HG02852 (cell line): Measurements from ENCODE around the gene C1R.
A peak's percentile ranks its signal among the peaks of the same experiment; 100 is the strongest.

Experiments used
- ATAC-seq: cut with Tn5 transposase; IDR thresholded peaks from one replicate; pipeline ENCODE4 v1.9.1; 2021; ENCODE audit warnings: mild to moderate bottlenecking, moderate library complexity; ENCODE audit not compliant: unreplicated experiment

Gene C1R

DNA sequence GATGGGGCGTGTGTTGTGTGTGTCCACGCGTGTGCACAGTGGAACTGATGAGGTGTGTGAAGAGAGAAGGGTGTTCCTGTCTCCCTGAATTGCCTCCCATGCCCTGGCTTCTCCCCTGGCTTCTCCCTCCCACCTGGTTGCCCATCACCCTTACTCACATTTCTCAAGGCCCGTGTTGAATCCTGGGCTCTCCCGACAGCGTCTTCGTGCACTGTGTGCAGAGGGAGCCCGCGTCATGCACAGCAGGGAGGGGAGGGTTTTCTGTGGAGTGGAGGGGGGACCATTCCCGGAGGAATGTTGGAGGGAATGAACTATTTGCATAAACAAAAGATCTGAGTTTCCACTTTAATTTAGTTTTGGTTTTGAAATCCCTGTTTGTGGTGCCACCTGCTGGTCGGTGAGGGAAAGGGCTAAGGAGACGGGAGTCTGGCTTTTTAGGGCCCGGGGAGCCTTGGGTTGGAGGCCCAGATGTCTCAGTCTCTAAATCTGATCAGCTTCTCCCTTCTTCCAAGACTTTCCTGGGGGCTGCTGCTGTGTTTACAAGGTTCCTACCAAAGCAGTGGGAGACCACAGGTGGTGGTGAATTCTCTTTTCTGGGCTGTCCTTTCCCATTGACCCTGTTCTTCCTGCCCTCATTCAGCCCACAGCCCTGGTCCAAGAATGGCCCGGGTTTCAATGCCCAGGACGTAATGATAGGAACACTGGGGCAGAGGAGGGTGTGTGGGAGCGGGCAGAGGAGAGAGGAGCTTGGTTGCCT, at the start of gene C1R:
Gene C1R (minus strand): TSS at position 217 of the 757 bp plus-strand sequence. CDS start 57 bp downstream, at position 160.
- no peak for ATAC-seq

DNA sequence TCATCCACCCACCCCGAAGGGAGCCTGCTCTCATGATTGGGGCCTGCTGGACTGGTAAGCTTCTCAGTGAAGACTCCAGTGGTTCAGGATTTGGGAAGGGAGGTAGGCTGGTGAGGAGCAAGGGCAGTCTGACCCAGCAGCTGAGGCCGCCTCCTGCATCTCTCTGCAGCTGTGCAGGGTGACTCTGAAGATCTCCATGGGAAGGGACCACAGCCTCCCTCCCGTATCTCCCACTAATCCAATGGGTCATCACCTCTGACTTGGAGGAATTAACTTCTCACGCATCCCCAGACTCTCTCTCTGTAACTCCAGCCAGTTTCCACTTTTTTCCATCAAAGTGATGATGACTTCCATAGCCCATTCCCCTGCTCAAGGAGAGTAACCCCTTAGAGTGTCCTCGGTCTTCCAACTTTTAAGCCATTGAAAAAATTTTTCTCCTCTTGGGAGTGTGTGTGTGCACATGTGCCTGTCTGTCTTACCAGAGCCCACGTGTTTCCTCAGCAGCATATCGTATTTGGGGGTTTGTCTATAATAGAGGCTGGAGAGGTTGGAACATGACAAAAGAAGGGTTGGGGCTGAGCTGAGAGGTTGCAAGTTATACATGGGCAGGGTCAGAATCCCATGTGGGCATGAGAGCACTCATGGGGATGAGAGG, 49.2 kb upstream of the C1R start:
- no peak for ATAC-seq

DNA sequence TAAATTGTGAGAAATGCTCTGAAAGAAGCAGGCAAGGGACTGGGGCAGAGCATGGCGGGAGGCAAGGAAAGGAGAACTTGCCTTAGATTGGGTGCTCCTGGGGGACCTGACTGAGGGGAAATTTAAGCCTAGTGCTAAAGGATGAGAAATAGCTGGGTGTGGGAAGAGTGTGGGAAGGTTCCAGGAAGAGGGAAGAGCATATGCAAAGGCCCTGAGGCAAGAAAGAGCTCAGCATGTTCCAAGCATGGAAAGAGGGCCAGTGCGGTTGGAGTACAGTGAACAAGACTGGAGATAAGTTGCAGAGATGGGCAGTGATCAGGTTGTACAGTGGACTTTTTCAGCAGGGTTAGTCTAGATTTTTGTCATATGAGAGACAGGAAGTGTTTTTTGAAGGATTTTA, 47.0 kb upstream of the C1R start:
- ATAC-seq: no peak

DNA sequence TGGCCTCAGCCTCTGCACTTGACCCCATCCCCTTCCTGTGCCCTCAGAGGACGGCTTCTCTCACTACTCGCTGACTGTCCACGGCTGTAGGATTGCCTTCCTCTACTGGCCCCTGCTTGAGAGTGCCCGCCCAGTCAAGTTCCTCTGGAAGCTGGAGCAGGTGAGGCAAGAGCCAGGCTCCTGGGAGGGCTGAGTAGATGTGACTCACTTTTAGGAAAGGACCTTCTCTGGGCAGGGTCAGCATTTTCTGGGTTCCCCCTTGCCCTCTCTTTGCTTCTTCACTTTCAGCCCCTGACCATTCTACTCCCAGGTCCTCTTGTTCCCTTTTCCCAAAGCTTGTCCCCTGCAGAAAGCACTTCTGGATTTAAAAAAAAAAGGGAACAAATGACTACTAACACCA, 45.7 kb upstream of the C1R start:
- no peak for ATAC-seq

DNA sequence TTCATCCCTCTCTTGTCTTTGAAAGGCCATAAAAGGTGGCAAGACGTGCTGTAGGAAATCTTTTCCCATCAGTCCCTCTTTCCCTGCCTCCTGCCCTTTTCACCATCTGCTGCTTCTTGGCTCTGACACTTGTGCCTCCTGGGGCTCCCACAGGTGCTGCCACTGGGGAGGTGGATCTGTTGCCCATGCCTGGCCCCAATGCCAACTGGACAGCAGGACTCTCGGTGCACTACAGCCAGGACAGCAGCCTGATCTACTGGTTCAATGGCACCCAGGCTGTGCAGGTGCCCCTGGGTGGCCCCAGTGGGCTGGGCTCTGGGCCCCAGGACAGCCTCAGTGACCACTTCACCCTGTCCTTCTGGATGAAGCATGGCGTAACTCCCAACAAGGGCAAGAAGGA, 44.4 kb upstream of the C1R start:
- ATAC-seq: no peak

DNA sequence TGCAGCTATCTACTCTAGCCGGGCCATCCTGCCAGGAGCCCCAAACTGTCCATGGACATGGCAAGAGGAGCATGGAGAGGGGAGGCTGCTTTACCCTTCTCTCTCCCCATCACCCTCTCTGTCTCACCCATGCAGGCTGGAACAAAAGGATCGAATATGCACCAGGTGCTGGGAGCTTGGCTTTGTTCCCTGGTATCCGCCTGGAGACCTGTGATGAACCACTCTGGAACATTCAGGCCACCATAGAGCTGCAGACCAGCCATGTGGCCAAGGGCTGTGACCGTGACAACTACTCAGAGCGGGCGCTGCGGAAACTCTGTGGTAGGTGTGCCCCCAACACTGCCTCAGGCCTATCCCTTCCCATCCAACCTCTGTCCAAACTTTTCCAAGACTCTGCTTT, 43.8 kb upstream of the C1R start:
- ATAC-seq: no peak

DNA sequence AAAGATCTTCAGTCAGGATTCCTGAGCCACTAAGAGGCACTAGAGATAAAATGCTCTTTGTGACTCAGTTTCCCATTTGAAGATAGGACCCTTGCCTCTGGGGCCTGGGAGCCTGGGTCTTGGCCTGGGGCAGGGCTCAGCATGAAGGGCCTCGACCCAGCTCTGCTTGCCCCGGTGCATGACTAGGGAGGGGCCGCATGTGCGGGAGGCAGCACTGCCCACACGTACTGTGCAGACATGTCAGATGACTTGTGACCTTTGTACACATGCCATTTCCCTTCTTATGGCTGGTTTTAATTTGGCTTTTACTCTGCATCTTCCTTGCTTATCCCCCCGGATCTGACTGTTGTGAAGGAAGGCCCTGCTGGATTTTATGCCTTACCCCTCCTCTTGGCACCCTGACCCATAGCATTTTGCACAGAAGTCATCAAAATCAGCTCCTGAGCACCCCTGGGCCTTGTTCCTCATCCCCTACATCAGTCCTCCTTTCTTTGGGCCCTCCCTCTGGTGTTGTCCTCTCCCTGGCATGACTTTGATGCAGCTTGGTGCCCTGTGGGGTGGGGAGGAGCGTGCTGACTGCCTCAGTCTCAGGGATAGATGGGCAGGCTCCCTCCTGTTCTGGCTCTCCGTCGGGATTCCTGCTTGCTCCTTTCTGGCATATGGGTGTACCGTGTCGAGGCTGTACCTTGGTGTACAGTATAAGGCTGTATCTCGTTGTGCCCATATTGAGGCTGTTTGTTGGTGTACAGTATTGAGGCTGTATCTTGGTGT, 42.3 kb upstream of the C1R start:
- ATAC-seq: no peak

DNA sequence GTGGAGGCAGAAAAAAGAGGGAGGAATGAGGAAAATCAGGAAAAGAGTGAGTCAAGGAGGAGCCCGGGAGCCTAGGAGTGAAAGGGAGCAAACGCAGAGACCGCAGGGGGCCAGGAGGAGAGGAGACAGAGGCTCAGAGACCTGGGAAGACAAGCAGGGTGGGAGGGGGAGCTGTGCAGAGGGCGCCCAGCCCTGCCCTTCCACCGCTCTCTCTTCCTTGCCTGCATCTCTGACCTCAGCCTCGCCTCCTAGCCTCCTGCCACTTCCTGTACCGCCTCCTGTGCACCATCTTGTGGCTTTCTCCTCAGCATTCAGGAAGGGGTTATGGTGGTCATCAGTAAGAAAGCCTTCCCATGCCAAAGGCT, 39.2 kb upstream of the C1R start:
- ATAC-seq: no peak

DNA sequence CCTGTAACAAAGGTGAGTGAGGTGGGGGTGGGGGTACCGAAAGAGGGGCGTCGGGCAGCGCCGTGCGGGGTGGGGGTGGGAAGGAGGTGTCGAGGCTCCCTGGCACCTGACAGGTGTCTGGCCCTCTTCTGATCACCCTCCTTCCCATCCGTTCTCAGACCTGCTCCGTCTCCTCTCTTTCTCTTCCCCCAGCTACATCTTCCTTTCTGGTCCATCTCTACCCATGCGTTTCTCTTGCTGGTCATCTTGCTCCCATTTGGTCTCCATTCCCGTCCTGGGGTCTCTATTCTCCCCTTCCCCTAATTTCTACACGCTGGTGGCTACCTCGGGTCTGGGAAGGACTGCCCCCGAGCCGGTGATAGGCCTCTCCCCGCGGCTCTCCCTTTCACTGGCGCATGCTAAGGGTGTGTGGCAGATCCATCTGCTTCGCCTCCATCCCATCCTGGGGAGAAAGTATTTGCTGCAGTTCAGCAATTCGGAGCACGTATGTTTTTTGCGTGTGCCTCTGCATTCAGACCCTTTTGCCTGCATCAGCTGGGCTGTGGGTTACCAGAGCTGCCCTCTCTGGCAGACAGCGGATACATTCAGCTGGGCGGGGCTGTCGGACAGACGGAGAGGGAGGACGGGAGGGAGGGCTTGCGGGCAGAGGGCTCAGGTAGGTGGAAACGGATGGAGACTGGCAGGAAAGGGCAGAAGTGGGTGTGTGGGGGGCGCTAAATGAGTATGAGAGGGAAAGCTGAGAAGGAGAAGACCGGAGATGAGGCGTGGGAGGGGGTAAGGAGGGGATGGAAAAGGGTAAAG, 38.7 kb upstream of the C1R start:
- ATAC-seq: peak; percentile 17

DNA sequence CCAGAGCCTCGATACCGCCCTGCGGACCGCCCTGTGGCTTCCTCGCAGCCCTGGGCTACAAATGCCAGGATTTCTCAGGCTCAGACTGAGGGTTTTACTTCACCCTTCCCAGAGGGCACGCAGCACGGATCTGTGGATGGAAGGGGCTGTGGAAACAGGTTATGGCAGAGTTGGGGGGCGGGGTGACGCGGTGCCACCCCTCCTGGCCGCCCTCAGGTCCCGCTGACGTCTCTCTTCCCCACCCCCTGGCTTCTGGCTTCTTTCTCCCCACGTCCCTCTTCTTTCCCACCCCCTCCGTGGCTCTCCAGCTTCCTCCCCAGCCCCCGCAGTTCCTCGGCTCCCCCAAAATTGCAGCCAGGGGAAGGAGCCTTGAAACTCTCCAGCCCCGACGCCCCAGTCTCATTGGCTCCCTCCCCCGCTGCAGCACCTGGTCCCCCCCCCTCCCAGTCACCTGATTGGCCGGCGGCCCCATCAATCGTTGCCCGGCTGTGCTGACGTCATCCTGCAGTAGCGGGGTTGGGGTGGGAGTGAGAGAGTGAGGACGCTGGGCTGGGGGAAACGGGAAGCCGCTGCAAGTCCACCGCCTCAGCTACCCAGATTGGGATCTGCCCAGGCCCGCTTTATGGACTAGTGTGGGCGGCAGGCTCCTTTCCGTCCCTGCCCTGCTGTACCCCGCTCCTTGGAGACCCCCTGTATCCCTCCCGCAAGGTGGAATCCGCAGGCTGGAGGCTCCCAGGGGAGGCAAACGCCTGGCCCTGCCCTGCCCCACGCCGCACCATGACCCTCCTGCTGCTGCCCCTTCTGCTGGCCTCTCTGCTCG, 37.8 kb upstream of the C1R start, which contains the start of gene CLSTN3:
Gene CLSTN3 (plus strand): TSS at position 500 of the 820 bp plus-strand sequence. CDS start 278 bp downstream, at position 778.
- ATAC-seq: peak; percentile 76

DNA sequence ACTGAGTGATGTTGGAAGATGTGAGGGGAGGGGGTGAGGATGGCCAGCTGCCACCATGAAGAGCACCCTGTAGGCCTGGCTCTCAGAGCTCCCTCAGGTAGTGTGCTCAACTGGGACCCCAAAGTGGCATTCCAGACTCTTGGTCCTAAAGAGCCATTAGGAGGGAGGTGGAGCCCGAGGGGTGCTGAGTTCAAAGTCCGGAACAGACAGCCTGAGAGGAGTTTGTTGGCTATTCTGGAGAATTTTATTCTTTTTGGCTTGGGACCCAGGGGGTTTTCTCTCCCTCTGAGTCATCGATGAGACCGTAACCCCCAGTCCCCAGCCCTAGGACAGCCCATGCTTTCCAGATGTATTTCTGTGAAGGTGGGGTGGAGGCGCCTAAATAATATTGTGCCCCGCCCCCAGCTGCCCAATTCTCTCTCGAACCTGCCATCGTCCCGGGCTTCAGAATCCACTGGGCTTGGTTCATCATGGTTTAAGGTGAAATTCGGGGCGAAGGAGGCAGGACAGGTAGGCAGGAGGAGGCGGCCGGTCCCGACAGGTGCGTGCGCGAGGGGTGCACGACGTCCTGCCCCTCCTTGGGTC, 37.1 kb upstream of the C1R start:
- ATAC-seq: peak; percentile 9

DNA sequence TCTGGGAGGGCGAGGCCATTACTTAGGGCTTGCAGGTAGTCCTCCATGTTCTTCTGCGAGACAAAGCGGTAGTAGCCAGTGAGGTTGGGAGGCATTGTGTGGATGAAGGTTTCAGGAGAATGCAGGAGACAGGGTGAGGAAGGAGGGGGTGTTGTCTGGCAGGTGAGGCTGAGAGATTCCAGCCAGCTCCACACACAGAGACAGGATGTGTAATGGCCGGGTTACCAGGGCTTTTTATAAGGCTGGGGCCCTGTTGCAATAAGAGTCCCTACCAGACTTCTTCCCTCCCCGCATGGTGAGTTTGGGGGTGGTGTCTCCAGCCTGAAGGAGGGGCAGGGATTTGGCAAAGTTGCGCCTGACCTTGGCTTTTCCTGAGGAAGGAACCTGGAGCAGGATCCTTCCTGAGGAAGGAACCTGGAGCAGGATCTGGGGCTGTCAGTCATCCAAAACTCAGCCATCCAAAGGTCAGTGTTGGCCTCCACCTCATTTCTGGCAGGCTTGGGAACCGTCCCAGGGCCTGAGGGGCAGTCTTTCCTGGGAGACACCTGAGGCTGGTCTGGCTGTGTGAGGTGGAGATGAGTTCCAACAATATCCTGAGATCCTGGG, 36.5 kb upstream of the C1R start, which contains the start of gene RBP5:
Gene RBP5 (minus strand): TSS at position 209 of the 606 bp plus-strand sequence. CDS start 114 bp downstream, at position 95.
- ATAC-seq: no peak

DNA sequence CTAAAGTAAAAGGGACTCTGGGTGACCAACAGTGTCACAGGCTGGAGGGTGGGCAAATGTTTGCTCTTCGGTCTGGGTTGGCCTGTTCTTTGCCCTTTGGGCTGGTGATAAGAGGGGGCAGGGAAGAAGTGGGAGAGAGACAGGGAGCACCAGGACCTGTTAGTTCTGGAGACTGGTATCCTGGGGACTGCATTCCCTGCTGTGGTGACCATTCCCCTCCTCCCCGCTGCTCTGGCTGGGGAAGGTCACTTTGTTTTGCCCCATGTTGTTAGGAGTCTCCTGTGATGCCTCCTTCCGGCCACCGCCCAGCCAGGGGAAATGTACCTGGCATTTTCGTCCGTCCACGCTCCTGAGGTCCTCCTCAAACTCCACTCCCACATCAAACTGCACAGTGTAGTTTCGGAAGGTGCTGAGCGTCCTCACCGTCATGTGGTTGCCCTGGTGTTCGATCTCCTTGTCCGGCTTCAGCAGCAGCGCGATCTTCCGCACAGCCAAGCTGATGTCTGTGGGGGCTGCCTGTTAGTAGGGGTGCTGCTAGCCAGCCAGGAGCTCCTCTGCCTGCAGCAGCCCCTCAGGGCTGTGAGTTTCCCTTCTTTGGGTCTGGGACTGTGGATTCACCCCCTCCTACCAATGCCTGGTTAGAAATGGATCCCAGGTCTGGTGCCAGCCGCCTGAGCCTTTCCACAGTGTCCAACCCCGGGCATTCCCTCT, 35.8 kb upstream of the C1R start:
- no peak for ATAC-seq

DNA sequence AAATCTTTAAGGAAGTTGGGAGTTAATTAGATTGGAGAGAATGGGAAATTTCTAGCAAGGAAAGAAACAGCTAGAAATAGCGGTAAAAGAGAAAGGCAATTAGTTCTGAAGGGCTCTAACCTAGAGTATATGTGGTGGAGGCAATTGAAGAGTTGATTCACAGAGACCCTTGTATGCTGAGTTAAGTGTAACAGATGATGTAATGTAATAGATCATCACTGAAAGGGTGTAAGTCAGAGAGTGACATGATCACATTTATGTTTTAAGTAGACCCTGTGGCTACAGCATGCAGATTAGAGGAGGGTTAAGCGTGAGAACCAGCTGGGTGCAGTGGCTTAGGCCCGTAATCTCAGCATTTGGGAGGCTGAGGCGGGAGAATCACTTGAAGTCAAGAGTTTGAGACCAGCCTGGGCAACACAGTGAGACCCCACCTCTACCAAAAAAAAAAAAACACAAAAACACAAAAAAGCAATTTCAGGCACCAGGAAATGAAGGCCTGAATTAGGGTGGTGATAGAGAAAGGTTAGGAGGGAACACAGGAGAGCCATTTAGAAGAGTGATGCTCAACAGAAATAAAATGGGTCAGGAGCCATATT, 33.5 kb upstream of the C1R start:
- no peak for ATAC-seq

DNA sequence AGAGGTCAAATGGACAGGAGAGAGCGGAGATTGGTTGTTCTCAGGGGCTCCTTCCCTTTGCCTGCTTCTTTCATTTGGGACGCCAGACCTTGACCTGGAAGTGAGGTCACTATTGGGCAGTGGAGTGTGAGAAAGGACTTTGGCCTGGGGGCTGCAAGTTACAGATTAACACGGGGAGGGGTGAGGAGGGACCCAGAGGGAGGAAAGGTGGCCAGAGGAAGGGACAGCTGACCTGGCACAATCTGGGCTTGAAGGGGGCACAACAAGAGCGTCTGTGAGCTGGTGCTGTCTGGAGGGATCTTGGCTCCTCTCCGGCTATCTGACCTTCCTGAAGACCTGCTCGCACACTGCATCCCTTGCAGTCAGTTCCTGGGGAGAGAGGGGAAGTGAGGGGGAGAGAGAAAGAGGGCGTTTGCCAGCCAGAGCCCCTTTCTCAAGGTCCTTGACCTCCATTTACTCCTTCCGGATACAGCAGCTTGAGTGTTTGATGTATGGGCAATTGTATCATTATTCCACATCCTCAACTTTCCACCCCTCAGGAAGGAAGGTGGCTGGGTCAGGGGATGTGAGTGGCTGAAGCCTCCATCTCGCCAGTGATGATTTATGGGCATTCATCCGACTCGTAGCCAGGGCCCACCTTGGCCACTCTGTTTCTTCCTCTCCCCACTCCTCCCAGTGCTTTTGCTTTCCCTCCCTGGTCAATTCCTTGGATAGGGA, 31.7 kb upstream of the C1R start:
- ATAC-seq: no peak

DNA sequence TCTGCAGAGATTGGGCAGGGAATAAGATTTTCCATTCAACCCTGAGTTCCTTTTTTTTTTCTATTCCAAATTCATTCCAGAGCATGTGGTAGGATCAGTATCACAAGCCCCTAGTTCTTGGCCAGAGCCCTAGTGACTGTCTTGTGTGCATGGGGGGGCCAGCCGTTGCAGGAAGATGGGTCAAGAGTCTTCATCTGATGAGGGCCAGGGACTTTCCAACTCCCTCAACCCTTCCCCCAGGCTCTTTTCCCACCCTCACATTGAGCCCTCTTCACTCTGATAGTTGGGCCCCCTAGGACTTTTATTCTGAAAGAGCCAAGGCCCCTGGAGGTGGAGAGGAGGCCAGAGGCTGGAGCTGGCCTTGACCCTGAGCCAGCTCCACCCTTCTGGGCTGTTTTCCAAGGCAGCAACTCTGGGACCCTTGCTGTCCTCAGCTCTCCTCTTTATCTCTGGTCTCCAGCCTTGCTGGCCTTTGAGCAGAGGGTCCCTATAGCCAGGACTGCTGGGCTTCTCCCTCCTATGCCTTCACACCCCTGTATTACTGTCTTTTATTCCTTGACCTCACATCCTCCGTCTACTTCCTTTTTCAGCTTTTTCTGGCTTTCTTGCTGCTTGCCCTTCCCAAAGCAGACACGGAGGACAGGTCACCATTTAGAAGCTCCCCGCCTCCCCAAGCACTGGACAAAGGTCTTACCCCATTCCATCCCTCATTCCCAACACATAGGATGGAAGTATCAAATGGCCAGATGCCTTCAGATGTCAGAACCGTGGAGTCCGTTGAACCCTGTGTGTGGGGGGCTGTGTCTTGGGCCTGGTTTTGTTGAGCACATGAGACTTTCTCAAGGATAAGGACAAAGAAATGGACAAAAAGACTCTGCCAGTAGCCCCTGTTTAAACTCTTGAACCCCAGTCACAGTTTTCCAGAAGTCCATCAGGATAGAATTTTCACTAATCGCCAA, 30.8 kb upstream of the C1R start:
- ATAC-seq: no peak
